A549 (cell line): ENCODE data around the gene PPP3CB. TPM values are rescaled to one million over a fixed set of nuclear protein-coding genes. Genes with fewer than 3 reads are reported as not detected.

Experiments
- ATAC-seq, 2 experiments: fragments of 200-7000 bp in 1 of 2; fragments of >200 bp in 1 of 2; cut with Nextera tagmentation in 1 of 2; cut with Tn5 transposase in 1 of 2; 3 replicates each; pipeline versions ENCODE4 v1.8.0 to v1.9.1; 2018 to 2020; ENCODE audit warnings: mild to moderate bottlenecking in 1 of 2, moderate library complexity in 1 of 2
- CTCF ChIA-PET: fragments of 300-600 bp; sonication (Branson Sonifier 250); formaldehyde crosslinking; extraction: SDS; loops from one replicate; lab custom pipeline; 2021; ENCODE audit warnings: antibody characterized with exemption, inconsistent platforms; lab: Yijun Ruan, JAX
- POLR2A ChIA-PET: fragments of 350-600 bp; formaldehyde crosslinking; extraction: SDS; loops from one replicate; lab custom pipeline; 2021; ENCODE audit warnings: antibody characterized with exemption, inconsistent platforms; lab: Yijun Ruan, JAX
- DNase-seq, 2 experiments: peaks; one replicate each; pipeline versions ENCODE4 v3.0.0 to v3.0.0-alpha.2; 2011 to 2016; ENCODE audit warnings: low read depth in 1 of 2, low spot score in 1 of 2
- FAIRE-seq: peaks from 2 replicates; lab custom pipeline; 2011; peaks lifted over from hg19 to GRCh38; lab: Jason Lieb, UNC
- H3K27ac ChIP-seq, 2 experiments: fragments of >200 bp; sonication (Bioruptor Twin); formaldehyde crosslinking; 3 replicates each; pipeline ENCODE4 v1.5.1; 2016 to 2017
- H3K4me1 ChIP-seq: fragments of >200 bp; sonication (Bioruptor Twin); formaldehyde crosslinking; 3 replicates; pipeline ENCODE4 v1.6.1; 2016
- H3K4me2 ChIP-seq: fragments of >200 bp; sonication (Bioruptor Twin); formaldehyde crosslinking; 3 replicates; pipeline ENCODE4 v1.6.1; 2016
- H3K4me3 ChIP-seq: fragments of >200 bp; sonication (Bioruptor Twin); formaldehyde crosslinking; 3 replicates; pipeline ENCODE4 v1.5.1; 2016
- H3K9me3 ChIP-seq: fragments of >200 bp; sonication (Bioruptor Twin); formaldehyde crosslinking; 3 replicates; pipeline ENCODE4 v1.6.1; 2016
- BCL3 ChIP-seq: fragments of >200 bp; sonication (Bioruptor Twin); formaldehyde crosslinking; IDR thresholded peaks from 3 replicates; pipeline ENCODE4 v1.6.1; 2016
- BHLHE40 ChIP-seq: IDR thresholded peaks from 2 replicates; pipeline ENCODE4 v1.6.1; 2012; ENCODE audit warnings: low read depth, low read length, inconsistent platforms
- CHD4 ChIP-seq: fragments of 200-600 bp; sonication (generic); IDR thresholded peaks from 2 replicates; pipeline ENCODE4 v1.6.1; 2016; ENCODE audit warnings: antibody characterized with exemption, mild to moderate bottlenecking, borderline replicate concordance
- E2F6 ChIP-seq: IDR thresholded peaks from 2 replicates; pipeline ENCODE4 v1.6.1; 2012; ENCODE audit warnings: low read depth, borderline replicate concordance
- EHF ChIP-seq: fragments of 250-450 bp; sonication (Bioruptor Pico); IDR thresholded peaks from 2 replicates; pipeline ENCODE4 v1.5.0; 2020; ENCODE audit warnings: mild to moderate bottlenecking
- EHMT2 ChIP-seq: fragments of 200-600 bp; sonication (generic); IDR thresholded peaks from 2 replicates; pipeline ENCODE4 v1.6.1; 2016; ENCODE audit warnings: antibody characterized with exemption, low read depth, mild to moderate bottlenecking, moderate library complexity
- ELK1 ChIP-seq: fragments of 150-350 bp; IDR thresholded peaks from 2 replicates; pipeline ENCODE4 v1.6.1; 2014; ENCODE audit warnings: low read depth, mild to moderate bottlenecking, low read length
- EP300 ChIP-seq, 2 experiments: fragments of >200 bp; sonication (Bioruptor Twin); formaldehyde crosslinking; IDR thresholded peaks; 2 replicates in 1 of 2; 3 replicates in 1 of 2; pipeline ENCODE4 v1.6.1; 2016 to 2017
- GATA3 ChIP-seq: IDR thresholded peaks from 2 replicates; pipeline ENCODE4 v1.6.1; 2012; ENCODE audit warnings: borderline replicate concordance
- HDAC2 ChIP-seq: fragments of 200-600 bp; sonication (generic); IDR thresholded peaks from 2 replicates; pipeline ENCODE4 v1.6.1; 2016
- HES2 ChIP-seq: fragments of >200 bp; sonication (Bioruptor Twin); formaldehyde crosslinking; IDR thresholded peaks from 2 replicates; pipeline ENCODE4 v1.6.1; 2016
- HOXA7 ChIP-seq: fragments of 250-450 bp; sonication (Bioruptor Pico); IDR thresholded peaks from 2 replicates; pipeline ENCODE4 v1.5.0; 2020; ENCODE audit warnings: mild to moderate bottlenecking, moderate library complexity
- HOXB5 ChIP-seq: fragments of 250-450 bp; sonication (Bioruptor Pico); IDR thresholded peaks from 2 replicates; pipeline ENCODE4 v1.5.0; 2020; ENCODE audit warnings: mild to moderate bottlenecking, moderate library complexity
- JUN ChIP-seq, 2 experiments: fragments of >200 bp; sonication (Bioruptor Twin); formaldehyde crosslinking; IDR thresholded peaks; 2 replicates in 1 of 2; 3 replicates in 1 of 2; pipeline ENCODE4 v1.6.1; 2016 to 2017
- JUNB ChIP-seq: fragments of >200 bp; sonication (Bioruptor Twin); formaldehyde crosslinking; IDR thresholded peaks from 2 replicates; pipeline ENCODE4 v1.6.1; 2016
- KDM1A ChIP-seq: fragments of 200-600 bp; sonication (generic); IDR thresholded peaks from 2 replicates; pipeline ENCODE4 v1.6.1; 2016; ENCODE audit warnings: low read depth, mild to moderate bottlenecking
- KDM5A ChIP-seq: fragments of 200-600 bp; sonication (generic); IDR thresholded peaks from 2 replicates; pipeline ENCODE4 v1.6.1; 2016; ENCODE audit warnings: antibody characterized with exemption, mild to moderate bottlenecking
- MAX ChIP-seq: IDR thresholded peaks from 2 replicates; pipeline ENCODE4 v1.6.1; 2012
- MAZ ChIP-seq: fragments of 150-350 bp; IDR thresholded peaks from 2 replicates; pipeline ENCODE4 v1.6.1; 2014; ENCODE audit warnings: antibody characterized with exemption, low read depth, low read length, borderline replicate concordance
- PBX3 ChIP-seq: IDR thresholded peaks from 2 replicates; pipeline ENCODE4 v1.6.1; 2012
- PHF8 ChIP-seq: fragments of 200-600 bp; sonication (generic); IDR thresholded peaks from 2 replicates; pipeline ENCODE4 v1.6.1; 2016; ENCODE audit warnings: low read depth, mild to moderate bottlenecking, antibody characterized with exemption, moderate library complexity, borderline replicate concordance
- POLR2A ChIP-seq: IDR thresholded peaks from 2 replicates; pipeline ENCODE4 v1.6.1; 2012; ENCODE audit warnings: mild to moderate bottlenecking, low read length
- POLR2AphosphoS2 ChIP-seq: conservative IDR thresholded peaks from 2 replicates; pipeline ENCODE4 v1.6.1; 2012; ENCODE audit warnings: low read length, improper control_type of control experiment, inconsistent platforms
- RARB ChIP-seq: fragments of 250-450 bp; sonication (Bioruptor Pico); IDR thresholded peaks from 2 replicates; pipeline ENCODE4 v1.8.0; 2021; ENCODE audit warnings: mild to moderate bottlenecking, moderate library complexity
- SMC3 ChIP-seq: fragments of >200 bp; sonication (Bioruptor Twin); formaldehyde crosslinking; IDR thresholded peaks from 3 replicates; pipeline ENCODE4 v1.6.1; 2018; ENCODE audit warnings: inconsistent platforms
- SREBF2 ChIP-seq: fragments of 450-650 bp; IDR thresholded peaks from 2 replicates; pipeline ENCODE4 v1.6.1; 2014; ENCODE audit warnings: mild to moderate bottlenecking, moderate library complexity
- TFCP2L1 ChIP-seq: fragments of 250-450 bp; sonication (Bioruptor Pico); IDR thresholded peaks from 2 replicates; pipeline ENCODE4 v1.5.0; 2021; ENCODE audit warnings: mild to moderate bottlenecking
- TP53 ChIP-seq: fragments of 250-450 bp; sonication (Bioruptor Pico); IDR thresholded peaks from 2 replicates; pipeline ENCODE4 v1.5.0; 2021; ENCODE audit warnings: mild to moderate bottlenecking, moderate library complexity
- ZC3H11A ChIP-seq: fragments of 450-650 bp; IDR thresholded peaks from 2 replicates; pipeline ENCODE4 v1.6.1; 2014; ENCODE audit warnings: antibody characterized with exemption, mild to moderate bottlenecking
- ZSCAN20 ChIP-seq: fragments of 250-450 bp; sonication (Bioruptor Pico); IDR thresholded peaks from 2 replicates; pipeline ENCODE4 v1.8.0; 2022; ENCODE audit warnings: mild to moderate bottlenecking, moderate library complexity
- WGBS: methylation state at CpG from one replicate; pipeline ENCODE4 v1.1.6; 2017; ENCODE audit errors: missing lambda C conversion rate; 5-methylcytosine and 5-hydroxymethylcytosine counted together
- polyA plus RNA-seq, 4 experiments: library from polyadenylated mRNA; depleted of rRNA in 3 of 4; stranded (reverse); fragments of >200 nt; fragmentation: RNase III in 1 of 4; extraction: RNeasy Plus Mini Kit Qiagen cat#74134 plus additional on column Dnase treatment in 1 of 4; gene quantifications; 2 replicates in 3 of 4; 3 replicates in 1 of 4; pipeline ENCODE4 v1.2.3, GENCODE V29; 2011 to 2017

The PPP3CB gene
- polyA plus RNA-seq, 2 of the 4 experiments (the other 2 are of a cell fraction), result 20.8 to 25.4 TPM

GRCh38 chr10:73408978-73409521, 86.8 kb downstream of the PPP3CB start:
- Histone ChIP-seq H3K27ac (no peak overlapping the region), H3K4me3 (no peak overlapping the region), H3K9me3 (no peaks in the 10 kb centered on the region), H3K4me2 (no peak overlapping the region), H3K4me1 (peaks cover 31% of the 10 kb centered on the region; the same call in 2 of the 3 replicates)
- 71% methylated on average over 4 of the region's 4 CpGs for WGBS
- FAIRE-seq (no peak), ATAC-seq (no peak), DNase-seq (no peak)
- no peak for TF ChIP-seq HES2
- no peak for TF ChIP-seq GATA3
- TF ChIP-seq ZSCAN20 (CRISPR knock-in tag), result no peak
- TF ChIP-seq HOXA7 (CRISPR knock-in tag), result no peak
- no peak for TF ChIP-seq ZC3H11A
- no peak for TF ChIP-seq KDM5A
- TF ChIP-seq TFCP2L1 (CRISPR knock-in tag), result no peak
- no peak for TF ChIP-seq E2F6
- TF ChIP-seq EHMT2, result no peak
- no peak for TF ChIP-seq PBX3
- TF ChIP-seq PHF8, result no peak
- no peak for TF ChIP-seq ELK1
- no peak for TF ChIP-seq TP53 (CRISPR knock-in tag)
- no peak for TF ChIP-seq CHD4
- no peak for TF ChIP-seq JUNB
- no peak for TF ChIP-seq BHLHE40
- no peak for TF ChIP-seq HDAC2
- no peak for TF ChIP-seq MAZ
- TF ChIP-seq POLR2AphosphoS2, result no peak
- ChIA-PET POLR2A (no interaction called here), CTCF (interaction anchor here (0.6 to 0.9 kb wide), 2 partner anchors 8 to 11 kb away, joined by 4 read pairs; no protein-coding TSS in a partner anchor)

- CTCF ChIA-PET, result interaction anchor here (0.9 to 1.4 kb wide), 2 partner anchors 29 to 144 kb away, joined by 3 to 4 read pairs; no protein-coding TSS in a partner anchor
- no peaks in the 10 kb centered on the region for H3K9me3 ChIP-seq
- peaks cover 31% of the 10 kb centered on the region; the same call in 2 of the 3 replicates for H3K4me1 ChIP-seq
- POLR2A ChIA-PET, result no interaction called here
- FAIRE-seq, result no peak
- TF ChIP-seq MAX (no peak), EP300 (IDR thresholded peaks at IDR 0.05) (no peak), BCL3 (no peak), JUN (IDR thresholded peaks at IDR 0.05) (no peak), RARB (no peak), EHF (CRISPR knock-in tag) (no peak), HDAC2 (no peak), JUNB (no peak), SMC3 (no peak), CHD4 (no peak), ELK1 (no peak), HOXB5 (CRISPR knock-in tag) (no peak), POLR2A (no peak), SREBF2 (no peak), KDM1A (no peak)
- no peak overlapping the region for H3K4me2 ChIP-seq
- H3K4me3 ChIP-seq, result no peak overlapping the region
- ATAC-seq, result no peak
- no peak for DNase-seq
- whole genome bisulfite sequencing, result 82% methylated on average over 5 of the region's 5 CpGs
- H3K27ac ChIP-seq, result no peak overlapping the region
Measured at GRCh38 chr10:73408061-73408460, 87.8 kb downstream of the PPP3CB start.
